DMS 273 (cell line): Measurements from ENCODE around the gene ZNF620.
"Not testable (repeated sequence)": the region's sequence is repeated elsewhere in the genome, so short reads cannot be mapped to it uniquely, and the experiment has no call there.

ENCODE experiments used
- DNase-seq: peaks from one replicate; lab custom pipeline; 2025; ENCODE audit not compliant: unreplicated experiment; lab: John Stamatoyannopoulos, UW

The ZNF620 gene

DNA sequence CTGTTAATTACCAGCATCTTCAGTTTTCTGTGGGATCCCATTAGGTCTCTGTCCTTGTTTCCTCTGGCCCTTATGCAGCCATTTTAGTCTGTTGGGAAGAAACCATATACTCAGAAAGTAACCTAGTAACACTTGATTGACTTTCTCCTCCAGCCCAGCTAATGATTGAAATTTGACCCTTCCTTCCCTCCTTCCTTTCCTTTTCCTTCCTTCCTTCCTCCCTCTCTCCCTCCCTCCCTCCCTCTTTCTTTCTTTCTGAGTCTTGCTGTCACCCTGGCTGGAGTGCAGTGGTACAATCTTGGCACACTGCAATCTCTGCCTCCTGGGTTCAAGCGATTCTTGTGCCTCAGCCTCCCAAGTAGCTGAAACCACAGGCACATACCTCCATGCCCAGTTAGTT lies 5.9 kb upstream of the ZNF620 start:
- DNase-seq: no peak

DNA sequence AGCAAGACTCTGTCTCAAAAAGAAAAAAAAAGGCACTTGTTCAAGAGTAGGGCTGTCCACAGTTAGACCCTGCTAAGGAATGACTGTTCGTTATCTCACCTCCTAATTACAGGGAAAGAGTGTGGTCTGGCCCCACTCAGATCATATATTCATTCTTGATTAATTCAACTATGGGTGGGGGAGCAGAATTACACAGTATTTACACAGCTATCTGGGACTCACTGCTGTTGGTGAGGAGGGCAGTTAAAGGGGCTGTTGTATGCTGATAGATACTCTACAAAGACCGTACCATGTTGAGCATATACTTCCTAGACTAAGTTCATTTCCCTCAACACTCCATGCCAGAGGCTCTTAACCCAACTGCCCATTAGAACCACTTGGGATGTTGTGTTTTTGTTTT lies 3.8 kb upstream of the ZNF620 start:
- DNase-seq: no peak

GRCh38 chr3:40504636-40505430 lies 1.0 kb upstream of the ZNF620 start:
- DNase-seq: no peak

DNA sequence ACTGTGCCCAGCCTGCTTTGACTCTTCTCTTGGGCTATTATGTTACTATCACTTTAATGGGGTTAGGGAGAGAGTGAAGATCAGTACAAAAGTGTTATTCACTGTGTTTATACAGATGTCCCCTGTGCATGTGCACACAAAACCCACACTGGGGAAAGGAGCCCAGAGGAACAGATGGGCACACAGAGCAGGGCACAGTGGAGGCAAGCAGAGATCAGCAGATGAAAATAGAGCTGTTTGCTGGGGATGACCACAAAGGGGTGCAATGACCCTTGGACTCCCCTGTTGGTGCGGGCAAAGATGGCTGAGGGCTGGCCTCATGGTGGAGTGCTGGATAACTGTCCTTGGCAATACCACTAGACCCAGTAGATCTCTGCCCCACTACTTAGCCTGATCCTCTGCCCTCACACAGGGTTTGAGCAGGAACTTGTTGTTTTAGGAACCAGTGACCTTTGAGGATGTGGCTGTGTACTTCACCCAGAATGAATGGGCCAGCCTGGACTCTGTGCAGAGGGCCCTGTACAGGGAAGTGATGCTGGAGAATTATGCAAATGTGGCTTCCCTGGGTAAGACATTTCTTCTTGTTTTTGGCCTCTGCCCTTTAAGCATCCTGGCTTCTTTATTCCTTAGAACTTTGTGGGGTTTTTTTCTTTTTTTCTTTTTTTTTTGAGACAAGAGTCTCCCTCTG lies 5.3 kb downstream of the ZNF620 start:
- DNase-seq: no peak

DNA sequence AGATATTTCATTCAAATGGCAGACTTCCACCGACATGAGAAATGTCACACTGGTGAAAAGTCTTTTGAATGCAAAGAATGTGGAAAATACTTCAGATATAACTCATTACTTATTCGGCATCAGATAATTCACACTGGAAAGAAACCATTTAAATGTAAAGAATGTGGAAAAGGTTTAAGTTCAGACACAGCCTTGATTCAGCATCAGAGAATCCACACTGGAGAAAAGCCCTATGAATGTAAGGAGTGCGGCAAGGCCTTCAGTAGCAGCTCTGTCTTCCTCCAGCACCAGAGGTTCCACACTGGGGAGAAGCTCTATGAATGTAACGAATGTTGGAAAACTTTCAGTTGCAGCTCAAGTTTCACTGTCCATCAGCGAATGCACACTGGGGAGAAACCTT lies 10.4 kb downstream of the ZNF620 start:
- no peak for DNase-seq

GRCh38 chr3:40518067-40518466 lies 12.2 kb downstream of the ZNF620 start:
- DNase-seq: no peak

GRCh38 chr3:40518848-40519247 lies 13.0 kb downstream of the ZNF620 start:
- DNase-seq: no peak

DNA sequence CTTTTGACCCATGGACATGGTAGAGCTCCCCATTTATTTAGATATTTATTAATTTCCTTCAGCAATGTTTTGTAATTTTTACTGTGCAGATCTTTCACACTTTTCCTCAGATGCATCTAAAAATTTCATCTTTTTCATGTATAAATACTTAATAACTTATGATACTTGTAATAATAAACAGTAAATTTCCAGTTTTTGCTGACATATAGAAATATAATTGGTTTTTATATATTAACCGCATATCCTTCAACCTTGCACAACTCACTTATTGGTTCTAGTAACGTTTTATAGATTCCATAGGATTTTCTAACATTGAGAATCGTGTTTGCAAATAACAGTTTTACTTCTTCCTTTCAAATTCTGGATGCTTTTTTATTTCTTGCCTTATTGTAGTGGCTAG lies 15.4 kb downstream of the ZNF620 start:
- no peak for DNase-seq

DNA sequence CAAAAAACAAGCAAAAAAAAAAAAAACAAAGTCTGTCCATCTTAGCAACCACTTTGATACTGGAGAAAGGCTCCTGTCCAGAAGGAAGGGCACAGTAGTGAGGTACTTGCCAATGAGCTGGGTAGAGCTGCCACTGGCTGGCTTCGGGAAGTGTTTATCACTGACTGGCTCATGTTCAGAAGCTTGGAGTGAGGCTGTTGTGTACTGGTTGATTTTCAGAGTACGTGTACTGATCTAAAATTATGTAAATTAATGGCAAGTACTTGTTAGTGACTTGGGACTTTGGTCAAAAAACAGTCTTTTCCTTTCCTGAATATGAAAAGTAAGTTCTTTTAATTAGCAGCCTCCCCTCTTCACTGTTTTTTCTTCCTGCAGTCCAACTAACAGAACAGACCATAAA lies 17.9 kb downstream of the ZNF620 start:
- DNase-seq: peak; percentile 4

DNA sequence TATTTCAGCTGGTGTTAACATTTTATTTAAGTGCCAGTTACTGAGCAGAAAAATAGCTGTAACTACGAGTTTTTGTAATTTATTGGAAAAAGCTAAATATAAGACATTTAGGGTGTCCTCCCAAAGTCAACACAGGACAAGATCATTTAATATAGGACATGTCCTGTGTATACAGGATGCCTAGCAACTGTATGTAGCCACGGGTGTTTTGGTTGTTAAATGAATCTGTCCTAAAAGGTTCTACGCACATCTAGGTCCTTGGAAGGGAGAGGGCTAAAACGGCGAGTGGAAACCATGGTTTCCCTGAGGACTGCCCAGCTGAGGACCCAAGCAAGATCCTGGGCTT lies 18.4 kb downstream of the ZNF620 start:
- peak; percentile 51 for DNase-seq

DNA sequence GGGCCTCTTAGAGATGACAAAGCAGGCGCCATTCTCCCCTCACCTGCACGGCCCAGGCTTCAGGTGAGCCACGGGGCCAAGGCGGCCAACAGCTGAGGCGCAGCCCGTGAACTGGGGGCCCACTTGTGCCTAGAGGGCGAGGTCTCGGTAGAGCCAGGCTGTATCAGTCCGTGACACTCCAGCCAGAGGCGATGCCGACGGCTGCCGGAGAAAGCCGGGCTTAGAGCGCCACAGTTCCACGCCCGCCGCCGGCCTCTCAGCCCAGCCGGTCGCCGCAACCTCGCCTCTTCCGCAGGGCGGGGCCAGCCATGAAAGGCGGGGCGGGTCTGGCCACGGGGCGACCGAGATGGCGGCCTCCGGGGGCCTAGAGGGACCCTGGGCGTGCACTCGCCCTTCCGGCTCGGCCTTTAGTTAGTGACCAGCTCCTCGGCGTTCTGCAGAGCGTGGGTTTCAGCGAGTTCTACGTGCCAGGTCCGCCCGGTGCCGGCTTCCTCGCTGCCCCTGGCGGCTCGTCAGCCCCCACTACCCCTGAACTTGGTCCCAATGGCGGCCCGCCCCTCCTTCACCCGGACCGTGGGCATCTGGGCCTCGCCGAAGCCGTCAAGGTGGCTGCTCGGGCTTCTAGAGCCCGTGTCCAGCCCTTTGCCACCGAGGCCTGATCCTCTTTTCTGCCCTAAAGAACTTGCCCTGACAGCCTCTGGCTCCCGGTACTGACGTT lies 18.9 kb downstream of the ZNF620 start, which contains the start of gene ZNF621:
TSS of gene ZNF621 (plus strand) at position 393 of the 718 bp plus-strand sequence. CDS start 881 bp downstream, outside the sequence.
- peak; percentile 88 for DNase-seq

GRCh38 chr3:40528426-40528825 lies 22.6 kb downstream of the ZNF620 start:
- no peak for DNase-seq

DNA sequence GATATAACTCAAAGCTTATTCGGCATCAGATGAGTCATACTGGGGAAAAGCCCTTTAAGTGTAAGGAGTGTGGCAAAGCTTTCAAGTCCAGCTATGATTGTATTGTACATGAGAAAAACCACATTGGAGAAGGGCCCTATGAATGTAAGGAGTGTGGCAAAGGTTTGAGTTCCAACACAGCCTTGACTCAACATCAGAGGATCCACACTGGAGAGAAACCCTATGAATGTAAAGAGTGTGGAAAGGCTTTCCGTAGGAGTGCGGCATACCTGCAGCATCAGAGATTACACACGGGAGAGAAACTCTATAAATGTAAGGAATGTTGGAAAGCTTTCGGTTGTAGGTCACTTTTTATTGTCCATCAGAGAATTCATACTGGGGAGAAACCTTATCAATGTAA lies 26.4 kb downstream of the ZNF620 start:
- DNase-seq: no peak

DNA sequence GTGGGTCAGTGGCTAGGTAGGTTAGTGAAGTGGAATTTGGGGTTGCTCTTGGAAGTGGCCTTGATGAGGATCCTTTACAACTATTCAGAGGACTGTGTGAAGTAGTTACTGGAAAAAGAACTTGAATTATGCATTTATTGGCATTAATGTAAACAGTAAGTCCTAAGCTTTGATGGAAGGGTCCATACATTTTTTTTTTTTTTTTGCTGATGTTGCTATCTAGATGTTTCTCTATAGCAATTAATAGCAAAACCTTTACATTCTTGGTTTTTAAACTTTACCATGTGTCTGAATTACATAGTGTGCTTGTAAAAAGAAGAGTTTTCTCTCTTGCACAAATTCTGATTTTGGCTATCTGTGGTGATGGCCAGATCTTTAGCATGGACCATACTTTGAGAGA lies 28.4 kb downstream of the ZNF620 start:
- DNase-seq: no peak

DNA sequence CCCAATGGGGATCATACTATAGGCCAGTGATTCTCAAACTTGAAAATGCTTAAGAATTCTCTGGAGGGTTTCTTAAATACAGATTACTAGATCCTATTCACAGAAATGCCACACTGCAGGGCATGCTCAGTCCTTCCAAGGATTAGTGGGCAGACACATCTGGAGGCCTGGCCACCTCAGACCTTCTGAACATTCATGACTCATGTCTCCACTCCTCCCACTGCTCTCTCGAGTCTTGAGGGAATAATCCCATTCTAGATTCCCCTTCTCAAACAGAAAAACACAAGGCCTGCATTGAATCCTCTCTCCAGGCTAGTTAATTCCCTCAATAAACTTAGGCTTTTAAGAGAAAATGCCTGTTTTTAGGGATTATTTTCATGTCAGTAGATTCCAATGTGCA lies 41.0 kb downstream of the ZNF620 start:
- DNase-seq: peak; percentile 1

DNA sequence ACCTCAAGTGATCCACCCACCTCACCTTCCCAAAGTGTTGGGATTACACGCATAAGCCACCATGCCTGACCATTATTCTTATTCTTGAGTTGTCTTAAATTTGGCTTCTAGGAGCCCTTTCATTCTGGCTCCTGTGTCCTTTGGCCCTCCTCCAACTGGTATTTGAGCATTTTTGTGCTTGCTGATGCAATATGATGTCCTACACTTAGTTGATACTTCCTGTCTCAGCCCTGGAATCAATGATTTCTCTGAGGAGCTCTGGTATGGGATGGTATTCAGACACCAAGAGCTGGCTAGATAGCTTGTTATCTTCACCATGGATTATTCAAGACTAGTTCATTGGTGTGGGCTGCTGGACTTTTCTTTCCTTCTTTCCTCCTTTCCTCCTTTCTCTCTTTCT lies 44.3 kb downstream of the ZNF620 start:
- no peak for DNase-seq

- DNase-seq: no peak
These were observed 51.8 kb downstream of the ZNF620 start for GRCh38 chr3:40557575-40558161.

DNA sequence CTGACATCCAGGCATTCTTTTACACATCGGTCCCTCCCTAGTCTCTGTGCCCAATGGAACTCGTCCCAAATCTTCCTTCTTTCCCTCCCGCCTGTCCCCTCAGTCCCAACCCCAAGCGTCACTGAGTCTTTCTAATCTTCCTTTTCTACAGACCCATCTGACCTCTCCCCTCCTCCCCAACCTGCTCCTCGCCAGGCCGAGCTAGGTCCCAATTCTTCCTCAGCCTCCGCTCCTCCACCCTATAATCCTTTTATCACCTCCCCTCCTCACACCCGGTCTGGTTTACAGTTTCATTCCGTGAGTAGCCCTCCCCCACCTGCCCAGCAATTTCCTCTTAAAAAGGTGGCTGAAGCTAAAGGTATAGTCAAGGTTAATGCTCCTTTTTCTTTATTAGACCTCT lies 56.6 kb downstream of the ZNF620 start:
- DNase-seq: not testable (repeated sequence)

DNA sequence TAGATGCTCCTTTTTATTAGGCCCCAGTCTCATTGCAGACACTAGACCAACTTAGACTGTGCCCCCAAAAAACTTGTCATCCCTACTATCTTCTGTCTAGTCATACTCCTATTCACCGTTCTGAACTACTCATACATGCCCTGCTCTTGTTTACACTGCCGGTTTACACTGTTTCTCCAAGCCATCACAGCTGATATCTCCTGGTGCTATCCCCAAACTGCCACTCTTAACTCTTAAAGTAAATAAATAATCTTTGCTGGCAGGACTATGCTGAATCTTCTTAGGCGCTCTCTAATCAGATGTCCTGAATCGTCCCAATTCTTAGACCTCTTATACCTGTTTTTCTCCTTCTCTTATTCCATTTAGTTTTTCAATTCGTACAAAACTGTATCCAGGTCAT lies 59.8 kb downstream of the ZNF620 start:
- DNase-seq: not testable (repeated sequence)

DNA sequence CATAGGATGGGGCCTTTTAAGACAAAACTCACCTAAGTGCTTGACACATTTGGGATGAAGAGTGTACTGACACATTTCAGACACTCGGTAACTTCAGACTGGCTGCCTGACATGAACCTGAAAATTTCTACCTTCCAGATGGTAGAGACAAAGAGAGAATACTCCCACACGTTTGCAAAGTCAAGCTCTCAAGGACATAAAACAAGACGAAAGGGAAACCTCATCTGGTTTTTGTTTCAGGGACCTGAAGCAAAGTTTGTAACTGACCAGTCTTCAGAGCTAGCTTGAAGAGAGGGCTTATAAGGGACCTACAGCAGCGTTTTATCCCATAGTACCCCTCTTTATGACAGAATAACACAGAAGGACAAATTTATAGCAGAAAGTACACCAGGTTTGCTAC lies 60.9 kb downstream of the ZNF620 start:
- no peak for DNase-seq
